Caco-2 (cell line): ENCODE data around the gene RSRC1. TPM values are rescaled to one million over a fixed set of nuclear protein-coding genes. Genes with fewer than 3 reads are reported as not detected.

Source experiments
- BruUV-seq: library from RNA; stranded (reverse); fragments of 400-500 nt; replicated peaks from 2 replicates; lab custom pipeline; 2021; lab: Mats Ljungman, UMichigan
- CTCF ChIA-PET: fragments of 300-600 bp; sonication (Branson Sonifier 250); formaldehyde crosslinking; loops from one replicate; lab custom pipeline; 2022; ENCODE audit warnings: antibody characterized with exemption; lab: Charles Lee
- POLR2A ChIA-PET: fragments of 300-600 bp; sonication (Branson Sonifier 250); formaldehyde crosslinking; loops from one replicate; lab custom pipeline; 2022; ENCODE audit warnings: antibody characterized with exemption; lab: Charles Lee
- DNase-seq, 2 experiments: peaks; one replicate each; pipeline versions ENCODE4 v3.0.0 to v3.0.0-alpha.2; 2020 to 2022
- H3K27me3 ChIP-seq: replicated peaks from 2 replicates; pipeline ENCODE4 v1.6.0; 2011; ENCODE audit warnings: low read length; ENCODE audit not compliant: control insufficient read depth, insufficient read depth
- H3K36me3 ChIP-seq: 2 replicates; pipeline ENCODE4 v1.5.1; 2011; ENCODE audit warnings: low read length; ENCODE audit not compliant: control insufficient read depth, insufficient read depth
- H3K4me1 ChIP-seq: fragments of 250-450 bp; sonication (Bioruptor Pico); 2 replicates; pipeline ENCODE4 v1.5.1; 2020; ENCODE audit warnings: mild to moderate bottlenecking
- H3K4me3 ChIP-seq: 2 replicates; pipeline ENCODE4 v1.5.1; 2011; ENCODE audit warnings: low read depth, mild to moderate bottlenecking, control low read depth, low read length
- H3K9me3 ChIP-seq: fragments of 250-450 bp; sonication (Bioruptor Pico); 2 replicates; pipeline ENCODE4 v1.5.1; 2020; ENCODE audit warnings: mild to moderate bottlenecking, moderate library complexity
- H3K27ac Mint-ChIP-seq: one replicate; pipeline ENCODE4 v1.8.0; 2022; ENCODE audit warnings: mixed read lengths; ENCODE audit not compliant: unreplicated experiment
- H3K27me3 Mint-ChIP-seq: one replicate; pipeline ENCODE4 v1.8.0; 2022; ENCODE audit warnings: mixed read lengths; ENCODE audit not compliant: insufficient read depth, unreplicated experiment
- H3K36me3 Mint-ChIP-seq: one replicate; pipeline ENCODE4 v1.8.0; 2022; ENCODE audit warnings: mild to moderate bottlenecking, mixed read lengths; ENCODE audit not compliant: insufficient read depth, unreplicated experiment
- H3K4me1 Mint-ChIP-seq: one replicate; pipeline ENCODE4 v1.8.0; 2022; ENCODE audit warnings: low read depth, mixed read lengths; ENCODE audit not compliant: unreplicated experiment
- H3K4me3 Mint-ChIP-seq: one replicate; pipeline ENCODE4 v1.8.0; 2022; ENCODE audit warnings: mild to moderate bottlenecking, moderate library complexity, mixed read lengths; ENCODE audit not compliant: unreplicated experiment
- H3K9me3 Mint-ChIP-seq: one replicate; pipeline ENCODE4 v1.8.0; 2022; ENCODE audit warnings: mixed read lengths; ENCODE audit not compliant: unreplicated experiment
- intact Hi-C: fragments of 100-400 bp; cut with micrococcal nuclease; formaldehyde crosslinking; loops from one replicate; pipeline ENCODE4 v1.10.0; 2022; ENCODE audit not compliant: unreplicated experiment
- total RNA-seq: library from RNA; stranded (reverse); gene quantifications from 2 replicates; pipeline ENCODE4 v1.2.3, GENCODE V29; 2022
- TF ChIP-seq, protein P1 (sequence below), 2 experiments: fragments of 200-600 bp in 1 of 2; IDR thresholded peaks; 1 replicate in 1 of 2; 2 replicates in 1 of 2; pipeline versions ENCODE4 v1.5.1 to v1.8.0; 2011 to 2022; ENCODE audit warnings: antibody characterized with exemption in 1 of 2, control low read depth in 1 of 2, inconsistent platforms in 1 of 2, low read depth in 1 of 2, low read length in 1 of 2, mild to moderate bottlenecking in 1 of 2, moderate library complexity in 1 of 2; ENCODE audit not compliant: insufficient read depth in 1 of 2, severe bottlenecking in 1 of 2, unreplicated experiment in 1 of 2

RSRC1 gene
- total RNA-seq, 1 experiment from 2014 or later = 38.4 TPM

DNA sequence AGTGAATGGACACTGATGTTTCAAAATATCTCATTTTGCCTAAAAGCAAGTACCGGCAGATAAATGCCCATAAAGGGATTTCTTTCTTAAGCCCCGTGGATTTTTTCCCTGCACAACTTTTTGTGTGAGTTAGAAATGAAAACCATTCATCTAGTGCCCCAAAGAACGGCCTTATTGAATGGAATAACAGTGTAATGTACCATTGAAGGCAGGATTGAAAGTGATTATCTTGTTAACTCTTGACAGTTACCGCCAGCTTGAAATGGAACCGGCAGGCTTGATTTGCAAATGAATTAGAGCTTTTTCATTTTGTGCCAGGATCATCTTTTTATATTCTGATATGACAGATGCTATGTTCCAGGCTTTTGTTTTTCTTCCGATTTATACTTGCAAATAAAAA lies 162.2 kb downstream of the RSRC1 start:
- Histone ChIP-seq H3K36me3 (no peaks in the 10 kb centered on the region), H3K9me3 (0 out of 2 replicates have a peak, but pooled peaks cover 8% of the 10 kb centered on the region), H3K4me1 (no peaks in the 10 kb centered on the region), H3K4me3 (no peak overlapping the region), H3K27me3 (no peaks in the 10 kb centered on the region)
- TF ChIP-seq, protein P1, sequence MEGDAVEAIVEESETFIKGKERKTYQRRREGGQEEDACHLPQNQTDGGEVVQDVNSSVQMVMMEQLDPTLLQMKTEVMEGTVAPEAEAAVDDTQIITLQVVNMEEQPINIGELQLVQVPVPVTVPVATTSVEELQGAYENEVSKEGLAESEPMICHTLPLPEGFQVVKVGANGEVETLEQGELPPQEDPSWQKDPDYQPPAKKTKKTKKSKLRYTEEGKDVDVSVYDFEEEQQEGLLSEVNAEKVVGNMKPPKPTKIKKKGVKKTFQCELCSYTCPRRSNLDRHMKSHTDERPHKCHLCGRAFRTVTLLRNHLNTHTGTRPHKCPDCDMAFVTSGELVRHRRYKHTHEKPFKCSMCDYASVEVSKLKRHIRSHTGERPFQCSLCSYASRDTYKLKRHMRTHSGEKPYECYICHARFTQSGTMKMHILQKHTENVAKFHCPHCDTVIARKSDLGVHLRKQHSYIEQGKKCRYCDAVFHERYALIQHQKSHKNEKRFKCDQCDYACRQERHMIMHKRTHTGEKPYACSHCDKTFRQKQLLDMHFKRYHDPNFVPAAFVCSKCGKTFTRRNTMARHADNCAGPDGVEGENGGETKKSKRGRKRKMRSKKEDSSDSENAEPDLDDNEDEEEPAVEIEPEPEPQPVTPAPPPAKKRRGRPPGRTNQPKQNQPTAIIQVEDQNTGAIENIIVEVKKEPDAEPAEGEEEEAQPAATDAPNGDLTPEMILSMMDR (IDR thresholded peaks at IDR 0.05; ENCODE audit: insufficient read depth in 1 of 2, low read depth in 1 of 2, low read length in 1 of 2, severe bottlenecking in 1 of 2, unreplicated experiment in 1 of 2) = no peak
- no peak for DNase-seq
- Mint-ChIP-seq H3K9me3 (peaks cover 11% of the 10 kb centered on the region), H3K27me3 (no peaks in the 10 kb centered on the region), H3K27ac (no peak overlapping the region), H3K4me1 (no peaks in the 10 kb centered on the region), H3K4me3 (no peak overlapping the region), H3K36me3 (no peaks in the 10 kb centered on the region)
- BruUV-seq = no TSS peak
- intact Hi-C loops = no loop called here
- POLR2A ChIA-PET = no interaction called here
- CTCF ChIA-PET = no interaction called here

DNA sequence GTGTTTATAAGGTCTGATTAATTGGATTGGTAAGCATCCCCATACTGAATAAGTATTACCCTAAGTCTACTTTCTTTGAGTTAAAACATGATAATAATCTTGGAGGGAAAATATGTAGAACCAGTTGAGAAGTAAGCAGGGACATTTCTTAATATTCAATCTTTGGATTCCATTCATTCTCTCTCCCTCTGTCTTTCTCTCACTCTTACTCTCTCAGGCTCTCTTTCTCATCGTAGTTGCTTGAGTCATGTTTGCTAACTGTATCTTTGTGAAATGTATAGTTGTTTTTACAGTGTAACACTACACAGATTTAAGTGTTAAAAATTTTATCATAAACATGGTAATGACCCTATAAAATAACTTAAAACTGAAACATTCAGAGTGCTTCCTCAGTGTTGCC lies 163.8 kb downstream of the RSRC1 start:
- H3K36me3 Mint-ChIP-seq = no peaks in the 10 kb centered on the region
- CTCF ChIA-PET = no interaction called here
- no peak overlapping the region for H3K4me3 ChIP-seq
- POLR2A ChIA-PET = no interaction called here
- H3K4me3 Mint-ChIP-seq = no peak overlapping the region
- intact Hi-C loops = no loop called here
- no peaks in the 10 kb centered on the region for H3K27me3 ChIP-seq
- H3K27ac Mint-ChIP-seq = no peak overlapping the region
- no peaks in the 10 kb centered on the region for H3K4me1 Mint-ChIP-seq
- BruUV-seq = no TSS peak
- H3K4me1 ChIP-seq = no peaks in the 10 kb centered on the region
- TF ChIP-seq, protein P1 (IDR thresholded peaks at IDR 0.05; ENCODE audit: insufficient read depth in 1 of 2, low read depth in 1 of 2, low read length in 1 of 2, severe bottlenecking in 1 of 2, unreplicated experiment in 1 of 2) = no peak
- H3K9me3 Mint-ChIP-seq = no peaks in the 10 kb centered on the region
- no peaks in the 10 kb centered on the region for H3K27me3 Mint-ChIP-seq
- no peaks in the 10 kb centered on the region for H3K9me3 ChIP-seq
- DNase-seq = no peak
- H3K36me3 ChIP-seq = no peaks in the 10 kb centered on the region

DNA sequence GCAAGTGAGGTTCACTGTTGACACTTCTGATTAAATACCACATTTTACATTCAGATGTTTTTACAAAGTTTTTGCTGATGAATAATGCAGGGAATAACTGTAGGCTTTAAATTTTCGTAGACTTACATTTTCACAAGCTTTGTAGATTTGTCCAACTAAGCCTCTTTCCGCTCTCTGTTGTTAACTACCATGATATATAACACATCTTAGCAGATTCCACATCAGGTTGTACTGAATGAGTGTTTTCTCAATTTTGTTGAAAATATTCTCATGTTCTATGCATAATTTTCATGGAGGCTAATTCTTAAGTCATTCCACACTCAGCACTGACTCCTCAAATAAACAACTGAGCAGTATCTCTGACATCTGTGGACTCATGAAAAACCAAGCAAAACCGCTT lies 168.3 kb downstream of the RSRC1 start:
- Mint-ChIP-seq H3K27me3 (no peaks in the 10 kb centered on the region), H3K4me3 (no peak overlapping the region), H3K27ac (no peak overlapping the region), H3K9me3 (no peaks in the 10 kb centered on the region), H3K4me1 (no peaks in the 10 kb centered on the region), H3K36me3 (no peaks in the 10 kb centered on the region)
- H3K4me1 ChIP-seq = no peaks in the 10 kb centered on the region
- no TSS peak for BruUV-seq
- DNase-seq = no peak
- no peaks in the 10 kb centered on the region for H3K27me3 ChIP-seq
- TF ChIP-seq, protein P1 (IDR thresholded peaks at IDR 0.05; ENCODE audit: insufficient read depth in 1 of 2, low read depth in 1 of 2, low read length in 1 of 2, severe bottlenecking in 1 of 2, unreplicated experiment in 1 of 2) = no peak
- H3K4me3 ChIP-seq = no peak overlapping the region
- ChIA-PET CTCF (no interaction called here), POLR2A (no interaction called here)
- intact Hi-C loops = no loop called here
- no peaks in the 10 kb centered on the region for H3K9me3 ChIP-seq
- H3K36me3 ChIP-seq = no peaks in the 10 kb centered on the region
